NCI-H345 treated with DMSO at 0.1 percent for 48 hours (cell line): ENCODE data around the gene RAD51B.

Source experiments
- DNase-seq: peaks from one replicate; lab custom pipeline; 2025; ENCODE audit not compliant: unreplicated experiment; lab: John Stamatoyannopoulos, UW

RAD51B gene

GRCh38 chr14:68315081-68315480, 495.5 kb downstream of the RAD51B start:
- no peak for DNase-seq

GRCh38 chr14:68316078-68316868, 496.7 kb downstream of the RAD51B start:
- no peak for DNase-seq

- no peak for DNase-seq
Observed at GRCh38 chr14:68317239-68317638, 497.7 kb downstream of the RAD51B start.

GRCh38 chr14:68318828-68319227, 499.2 kb downstream of the RAD51B start:
- no peak for DNase-seq

- DNase-seq = no peak
Observed at GRCh38 chr14:68320495-68320894, 500.9 kb downstream of the RAD51B start.

- DNase-seq = no peak
Observed at GRCh38 chr14:68322940-68323620, 503.5 kb downstream of the RAD51B start.

- DNase-seq = no peak
Observed at GRCh38 chr14:68325267-68325807, 505.8 kb downstream of the RAD51B start.

GRCh38 chr14:68327231-68327630, 507.7 kb downstream of the RAD51B start:
- no peak for DNase-seq

GRCh38 chr14:68328509-68328908, 508.9 kb downstream of the RAD51B start:
- DNase-seq = no peak

- DNase-seq = no peak
Observed at GRCh38 chr14:68331426-68331825, 511.8 kb downstream of the RAD51B start.

- DNase-seq = no peak
Observed at GRCh38 chr14:68331991-68332390, 512.4 kb downstream of the RAD51B start.

GRCh38 chr14:68333262-68333661, 513.7 kb downstream of the RAD51B start:
- no peak for DNase-seq

- DNase-seq = no peak
Observed at GRCh38 chr14:68335312-68335711, 515.7 kb downstream of the RAD51B start.

GRCh38 chr14:68336165-68336564, 516.6 kb downstream of the RAD51B start:
- DNase-seq = no peak

- DNase-seq = no peak
Observed at GRCh38 chr14:68337279-68337678, 517.7 kb downstream of the RAD51B start.

GRCh38 chr14:68340262-68340661, 520.7 kb downstream of the RAD51B start:
- DNase-seq = no peak

- no peak for DNase-seq
Observed at GRCh38 chr14:68341411-68342212, 522.0 kb downstream of the RAD51B start.

GRCh38 chr14:68342216-68342763, 522.7 kb downstream of the RAD51B start:
- no peak for DNase-seq

GRCh38 chr14:68343534-68344118, 524.0 kb downstream of the RAD51B start:
- no peak for DNase-seq

- no peak for DNase-seq
Observed at GRCh38 chr14:68345738-68346137, 526.2 kb downstream of the RAD51B start.
